GM19240 (cell line): ENCODE results near the gene CHRDL2.

ENCODE experiments used
- DNase-seq: peaks from one replicate; pipeline ENCODE4 v3.0.0; 2011; ENCODE audit warnings: low spot score; ENCODE audit not compliant: insufficient read length

CHRDL2 gene

DNA sequence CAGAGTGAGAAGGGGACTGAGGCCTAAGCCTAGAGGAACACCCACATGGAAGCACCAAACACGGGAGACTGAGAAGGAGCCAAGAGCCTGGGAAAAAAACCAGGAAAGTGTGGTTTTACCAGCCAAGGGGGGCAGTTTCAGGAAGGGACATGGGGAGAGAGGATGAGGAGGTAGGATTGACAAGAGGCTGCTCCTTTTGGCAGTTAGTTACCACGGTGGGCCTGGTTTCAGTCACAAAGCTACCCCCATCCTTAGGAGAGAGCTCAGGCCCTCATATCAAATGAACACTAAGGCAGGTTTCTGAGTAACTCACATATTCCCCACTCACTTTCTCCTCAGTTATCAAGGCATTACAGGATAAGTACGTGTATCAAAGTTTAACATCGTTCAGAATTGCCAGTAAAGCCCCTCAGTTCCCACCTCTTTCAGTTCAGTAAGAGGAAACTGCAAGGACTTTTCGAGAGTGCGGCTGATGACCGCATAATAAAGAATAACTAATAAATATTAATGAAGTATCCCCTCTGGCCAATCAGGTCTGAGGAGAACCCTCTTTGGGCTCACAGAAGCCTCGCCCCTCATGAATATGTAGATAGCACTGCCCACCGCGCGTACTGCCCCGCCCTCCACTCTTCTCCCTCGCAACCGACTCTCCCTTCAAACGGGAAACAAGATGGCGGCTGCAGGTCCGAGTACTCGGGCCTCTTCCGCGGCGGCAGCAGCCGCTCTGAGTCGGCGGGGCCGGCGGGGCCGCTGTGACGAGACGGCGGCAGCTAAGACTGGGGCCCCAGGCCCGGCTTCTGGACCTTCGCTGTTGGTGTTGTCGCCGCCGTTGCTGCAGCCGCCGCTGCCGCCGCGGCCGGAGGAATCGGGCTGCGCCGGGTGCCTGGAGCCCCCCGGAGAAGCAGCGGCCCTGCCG, 17.2 kb upstream of the CHRDL2 start, which contains the start of gene RNF169:
Gene RNF169, plus strand, starts transcription at position 639 of the 916 bp plus-strand sequence. Its CDS starts 32 bp downstream, at position 671.
- peak; percentile 98 for DNase-seq

- DNase-seq: no peak
These were observed 15.6 kb upstream of the CHRDL2 start for GRCh38 chr11:74746868-74747267.

GRCh38 chr11:74744277-74744676, 13.1 kb upstream of the CHRDL2 start:
- DNase-seq: no peak

- no peak for DNase-seq
These were observed 12.4 kb upstream of the CHRDL2 start for GRCh38 chr11:74743640-74744039.

- DNase-seq: no peak
These were observed 10.8 kb upstream of the CHRDL2 start for GRCh38 chr11:74742070-74742469.

- peak; percentile 56 for DNase-seq
These were observed 8.5 kb upstream of the CHRDL2 start for GRCh38 chr11:74739546-74740270.

GRCh38 chr11:74736031-74736430, 4.8 kb upstream of the CHRDL2 start:
- DNase-seq: no peak

DNA sequence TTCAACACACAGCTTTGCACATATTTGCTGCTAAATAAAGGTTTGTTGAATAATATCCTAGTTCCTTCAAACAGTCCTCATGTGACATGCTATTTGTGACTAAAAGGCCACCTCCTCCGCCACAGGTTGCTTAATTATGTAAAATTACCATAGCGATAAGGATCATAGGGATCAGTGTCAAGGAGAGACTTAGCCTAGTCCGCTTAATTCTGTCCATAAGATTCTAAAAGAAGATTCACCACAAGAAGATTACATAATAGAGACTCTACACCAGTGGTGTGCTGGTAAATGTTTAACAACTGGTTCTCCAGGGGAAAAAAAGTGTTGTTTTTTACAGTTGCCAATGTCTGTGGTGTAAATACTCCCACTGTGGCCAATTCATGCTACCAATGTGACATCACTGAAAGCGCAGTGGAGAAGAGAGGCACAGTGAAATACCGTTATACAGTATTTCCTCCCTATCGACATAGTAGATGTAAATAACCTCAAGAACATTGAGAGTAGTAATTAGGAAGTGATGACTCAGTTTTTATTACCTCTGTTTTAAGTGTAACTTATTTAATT, 4.2 kb upstream of the CHRDL2 start:
- no peak for DNase-seq

DNA sequence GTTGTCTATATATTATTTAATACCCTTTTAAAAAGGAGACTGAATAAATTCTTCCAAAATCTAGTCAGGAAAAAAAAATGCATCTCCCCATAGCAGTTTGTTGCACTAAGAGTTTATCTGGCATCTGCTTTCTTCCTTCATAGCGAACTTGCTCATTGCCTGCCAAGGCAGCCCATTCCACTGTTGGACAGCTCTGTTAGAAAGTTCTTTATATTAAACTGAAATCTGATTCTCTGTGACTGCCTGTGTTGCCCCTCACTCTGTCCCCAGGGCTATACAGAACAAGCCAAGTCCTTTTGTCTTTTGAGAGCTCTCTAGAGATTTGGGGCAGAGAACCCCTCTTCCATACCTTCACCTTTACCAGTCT, 3.3 kb upstream of the CHRDL2 start:
- DNase-seq: no peak

GRCh38 chr11:74730571-74731260, 510 bp downstream of the CHRDL2 start:
- no peak for DNase-seq

DNA sequence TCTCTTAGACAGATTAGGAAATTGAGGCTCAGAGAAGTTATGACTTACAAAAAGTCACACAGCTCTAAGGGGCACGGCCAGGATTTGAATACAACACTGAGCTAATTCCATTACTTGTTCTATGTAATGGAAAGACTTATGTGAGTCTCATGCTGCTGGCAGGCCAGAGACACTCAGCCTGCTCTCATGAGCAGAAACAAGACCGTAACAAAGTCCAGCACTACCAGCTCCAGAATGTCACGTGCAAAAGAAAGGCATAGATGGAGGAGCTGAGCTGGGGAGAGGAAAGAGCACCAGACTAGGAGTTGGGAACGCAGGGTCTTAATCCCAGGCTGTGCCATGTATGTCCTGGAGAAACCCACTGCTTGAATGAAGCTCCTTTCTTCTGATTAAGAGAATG, 1.8 kb downstream of the CHRDL2 start:
- no peak for DNase-seq

DNA sequence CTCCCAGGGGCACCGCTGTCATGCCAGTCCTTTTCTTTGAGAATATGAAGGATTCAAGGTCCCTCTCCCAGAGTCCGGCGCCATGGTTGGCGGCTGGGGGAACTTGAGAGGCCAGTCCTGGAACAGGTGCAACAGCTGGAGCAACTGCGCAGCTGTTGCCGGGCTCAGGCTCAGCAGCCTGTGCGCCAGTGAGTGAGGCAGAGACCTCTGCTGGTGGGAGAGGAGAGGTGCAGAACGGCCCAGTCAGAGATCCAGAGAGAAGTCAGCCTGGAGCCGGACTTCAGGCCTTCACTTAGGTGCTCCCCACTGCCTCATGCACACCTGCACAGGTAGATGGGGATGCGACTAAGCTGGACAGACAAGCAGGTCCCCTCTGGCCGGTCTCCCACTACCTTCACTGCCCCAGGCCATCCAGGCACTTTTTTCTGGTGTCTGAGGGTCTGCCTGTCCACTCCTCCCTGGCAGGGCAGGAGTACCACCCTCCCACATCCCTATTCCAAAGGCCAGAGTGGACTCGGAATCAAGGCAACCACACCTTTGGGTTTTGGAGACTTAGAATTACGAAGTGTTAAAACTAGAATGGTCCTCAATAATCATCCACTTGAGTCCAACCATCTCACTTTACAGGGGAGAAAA, 4.6 kb downstream of the CHRDL2 start:
- peak; percentile 99 for DNase-seq

GRCh38 chr11:74725701-74726100, 5.5 kb downstream of the CHRDL2 start:
- no peak for DNase-seq

DNA sequence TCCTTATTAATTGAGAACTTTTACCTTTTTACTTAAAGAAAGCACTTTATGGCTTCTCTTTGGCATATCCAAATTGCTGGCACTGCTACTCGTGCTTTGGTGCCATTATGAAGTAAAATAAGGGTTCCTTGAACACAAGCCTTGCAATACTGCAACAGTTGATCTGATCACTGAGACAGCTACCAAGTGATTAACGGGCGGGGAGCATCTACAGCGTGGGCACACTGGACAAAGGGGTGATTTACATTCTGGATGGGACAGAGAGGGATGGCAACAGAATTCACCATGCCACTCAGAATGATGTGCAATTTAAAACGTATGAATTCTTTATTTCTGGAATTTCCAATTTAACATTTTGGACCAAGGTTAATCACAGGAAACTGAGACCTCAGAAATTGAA, 7.7 kb downstream of the CHRDL2 start:
- no peak for DNase-seq

GRCh38 chr11:74721479-74721835, 9.8 kb downstream of the CHRDL2 start:
- DNase-seq: no peak

DNA sequence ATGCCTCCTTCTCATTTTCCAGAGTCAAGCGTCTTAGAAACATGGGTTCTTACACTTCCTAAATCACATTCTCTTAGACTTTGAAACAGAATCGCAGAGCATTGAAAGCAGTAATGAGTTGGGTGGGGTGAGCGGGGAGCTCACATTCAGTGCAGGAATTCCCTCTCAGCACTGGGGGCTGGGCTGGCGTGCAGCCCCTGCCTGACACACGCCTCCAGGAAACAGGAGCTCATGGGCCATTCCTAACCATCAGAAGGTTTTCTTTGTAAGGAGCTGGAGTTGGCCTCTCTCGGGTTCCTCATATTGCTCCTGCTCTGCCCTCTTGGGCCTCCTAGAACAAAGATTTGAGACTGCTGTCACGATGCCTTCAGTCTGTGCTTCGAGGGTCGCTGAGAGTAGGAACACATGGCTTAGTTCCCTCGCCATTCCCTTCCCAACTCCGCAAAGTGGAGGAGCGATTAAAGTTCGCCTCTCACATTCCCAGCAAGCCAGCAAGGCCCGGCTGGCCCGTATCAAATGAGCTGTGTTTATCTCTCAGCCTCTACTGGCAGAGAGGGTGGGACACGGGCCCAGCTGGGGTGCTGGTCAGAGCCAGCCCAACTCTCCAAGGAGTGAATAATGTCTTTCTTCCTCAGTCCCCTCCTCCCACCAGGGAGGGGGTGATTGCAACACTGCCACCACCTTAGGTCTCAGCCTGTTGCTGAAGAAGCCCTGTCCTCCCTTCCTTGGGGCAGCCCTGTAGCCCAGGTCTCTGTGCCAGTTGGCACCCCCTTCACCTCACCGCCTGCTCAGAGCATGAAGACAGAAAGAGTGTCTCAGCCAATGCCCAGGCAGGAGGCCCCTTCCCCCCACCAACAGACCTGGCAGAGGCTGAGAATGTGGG, 10.4 kb downstream of the CHRDL2 start:
- DNase-seq: no peak

DNA sequence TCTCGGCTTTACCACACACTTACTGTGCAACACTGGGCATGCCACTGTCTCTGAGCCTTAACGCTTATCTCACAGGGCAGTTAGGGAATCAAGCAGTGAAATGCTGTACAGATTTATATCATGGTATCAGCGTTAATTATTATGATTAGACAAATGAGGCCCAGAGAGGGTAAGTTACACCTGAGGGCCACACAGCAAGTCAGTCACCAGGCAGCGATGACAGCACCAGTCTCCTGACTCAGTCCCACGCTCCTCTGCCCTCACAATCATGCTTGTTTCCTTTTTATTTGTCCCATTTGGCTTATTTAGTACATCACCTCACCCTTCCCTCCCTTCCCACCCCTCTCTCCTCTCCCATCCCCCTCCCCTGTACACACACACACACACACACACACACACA, 12.2 kb downstream of the CHRDL2 start:
- no peak for DNase-seq

DNA sequence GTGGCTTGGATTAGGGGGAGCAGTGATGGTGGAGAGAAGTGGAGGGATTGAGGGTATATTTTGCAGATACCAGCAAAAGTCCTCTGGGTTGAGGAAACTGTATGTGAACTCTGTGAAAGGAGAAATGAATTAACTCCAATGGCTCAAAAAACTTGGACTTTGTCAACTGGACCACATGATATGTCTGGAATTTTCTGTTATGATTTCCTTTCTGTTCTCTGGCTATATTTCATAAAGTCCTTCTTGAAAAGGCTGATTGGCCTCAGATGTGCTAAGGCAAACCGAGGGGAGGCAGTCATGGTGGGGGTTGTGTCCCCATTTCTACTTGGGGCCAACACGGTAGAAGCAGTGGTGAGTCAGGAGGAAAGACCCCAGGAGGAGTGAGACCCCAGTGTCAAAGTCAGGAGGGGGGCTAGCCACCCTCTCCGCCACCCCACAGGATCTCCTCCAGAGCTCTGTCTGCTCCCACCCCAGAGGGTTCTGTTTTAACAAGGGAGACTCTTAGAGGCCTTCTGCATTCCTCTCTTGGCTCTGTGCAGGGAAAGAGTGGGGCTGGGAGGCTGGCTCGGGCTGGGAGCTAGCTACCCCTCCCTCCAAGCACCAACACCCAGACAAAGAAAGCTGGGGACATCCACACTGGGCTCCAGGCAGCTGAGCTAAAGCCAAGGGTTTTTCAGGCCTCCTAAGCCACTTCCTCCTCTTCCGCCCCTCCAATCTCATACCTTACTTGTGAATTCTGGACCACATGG, 13.8 kb downstream of the CHRDL2 start:
- DNase-seq: no peak

DNA sequence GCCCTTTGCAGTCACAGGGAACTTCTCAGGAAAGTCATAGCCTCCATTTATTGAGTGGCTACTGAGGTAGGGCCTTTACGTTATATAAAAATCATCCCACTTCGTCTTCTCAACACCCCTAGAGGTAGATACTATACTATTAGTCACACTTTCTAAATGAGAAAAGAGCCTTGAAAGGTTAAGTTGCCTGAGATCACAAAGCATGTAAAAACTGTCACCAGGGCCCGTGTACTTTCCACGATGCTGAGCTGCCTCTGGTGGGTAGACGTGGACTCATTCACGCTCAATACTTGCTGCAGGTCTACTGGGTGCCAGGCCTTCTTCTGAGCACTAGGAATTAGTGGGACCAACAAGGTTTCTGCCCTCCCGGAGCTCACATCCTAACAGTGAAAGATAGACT, 16.3 kb downstream of the CHRDL2 start:
- DNase-seq: no peak

DNA sequence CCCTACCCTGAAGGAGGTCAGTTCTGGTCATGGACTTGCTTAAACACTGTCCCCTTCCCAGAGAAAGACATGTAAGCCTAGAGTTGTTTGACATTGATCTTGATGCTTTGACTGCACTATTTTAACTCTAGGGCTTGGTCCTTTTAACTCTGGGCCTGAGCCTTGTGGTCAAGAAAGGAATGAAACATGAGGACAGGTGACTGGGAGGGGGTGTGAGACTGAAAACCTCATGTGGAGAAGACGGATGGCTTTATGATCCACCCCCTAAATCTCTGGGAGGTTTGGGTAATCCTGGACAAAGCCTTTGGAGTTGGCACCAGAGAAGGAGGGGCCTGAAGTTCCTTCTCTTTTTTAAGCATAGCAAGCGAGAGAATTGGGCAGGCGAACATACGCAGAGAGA, 17.5 kb downstream of the CHRDL2 start:
- no peak for DNase-seq
